ENCODE measurements around the gene FIGN.

FIGN gene

DNA sequence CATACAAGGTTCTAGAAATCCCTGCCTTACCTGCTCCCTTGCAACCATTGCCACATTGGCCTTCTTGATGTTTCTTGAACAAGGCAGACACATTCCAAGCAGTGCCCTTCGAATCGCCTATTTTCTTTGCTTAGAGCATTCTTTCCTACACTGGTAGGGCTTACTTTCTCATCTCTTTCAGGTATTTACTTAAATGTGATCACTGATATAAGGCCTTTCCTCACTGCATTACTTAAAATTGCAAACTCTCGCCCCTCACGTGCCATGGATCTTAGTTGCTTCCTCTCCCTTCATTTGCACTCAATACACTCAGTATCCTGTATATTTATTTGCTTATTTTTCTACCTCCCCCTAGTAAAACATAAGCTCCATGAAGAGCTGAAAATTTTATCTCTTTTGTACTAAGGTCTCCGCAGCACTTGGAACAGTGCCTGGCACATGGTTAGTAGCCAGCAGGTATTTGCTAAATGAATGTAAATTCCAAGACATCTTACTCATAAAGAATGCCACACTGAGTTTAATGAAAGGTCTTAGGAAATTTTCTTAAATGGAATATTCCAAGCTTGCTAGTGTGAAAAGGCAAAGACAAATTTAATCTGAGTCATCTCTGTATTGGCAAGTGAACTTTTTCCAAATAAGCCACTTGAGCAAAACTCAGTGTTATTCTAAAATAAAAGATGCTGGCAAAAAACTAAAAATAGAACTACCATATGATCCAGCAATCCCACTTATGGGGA, 42.4 kb upstream of the FIGN start:
- Histone ChIP-seq H3K79me2 (ENCODE audit: low read length) (no peaks in the 10 kb centered on the region), H3K27me3 (ENCODE audit: low read depth, low read length) (no peaks in the 10 kb centered on the region), H3K4me1 (ENCODE audit: low read length) (no peaks in the 10 kb centered on the region), H3K4me2 (ENCODE audit: low read length) (no peak overlapping the region), H3K27ac (ENCODE audit: low read length) (no peak overlapping the region), H3K36me3 (replicated peaks; ENCODE audit: low read depth, low read length) (no peaks in the 10 kb centered on the region), H4K20me1 (ENCODE audit: insufficient read depth, low read length) (no peaks in the 10 kb centered on the region), H3K9ac (ENCODE audit: low read length) (no peak overlapping the region), H3K9me3 (ENCODE audit: insufficient read depth, low read length) (no peaks in the 10 kb centered on the region), H2AFZ (ENCODE audit: low read depth, low read length) (no peak overlapping the region), H3K4me3 (ENCODE audit: low read length) (no peak overlapping the region)
- TF ChIP-seq, protein P1, sequence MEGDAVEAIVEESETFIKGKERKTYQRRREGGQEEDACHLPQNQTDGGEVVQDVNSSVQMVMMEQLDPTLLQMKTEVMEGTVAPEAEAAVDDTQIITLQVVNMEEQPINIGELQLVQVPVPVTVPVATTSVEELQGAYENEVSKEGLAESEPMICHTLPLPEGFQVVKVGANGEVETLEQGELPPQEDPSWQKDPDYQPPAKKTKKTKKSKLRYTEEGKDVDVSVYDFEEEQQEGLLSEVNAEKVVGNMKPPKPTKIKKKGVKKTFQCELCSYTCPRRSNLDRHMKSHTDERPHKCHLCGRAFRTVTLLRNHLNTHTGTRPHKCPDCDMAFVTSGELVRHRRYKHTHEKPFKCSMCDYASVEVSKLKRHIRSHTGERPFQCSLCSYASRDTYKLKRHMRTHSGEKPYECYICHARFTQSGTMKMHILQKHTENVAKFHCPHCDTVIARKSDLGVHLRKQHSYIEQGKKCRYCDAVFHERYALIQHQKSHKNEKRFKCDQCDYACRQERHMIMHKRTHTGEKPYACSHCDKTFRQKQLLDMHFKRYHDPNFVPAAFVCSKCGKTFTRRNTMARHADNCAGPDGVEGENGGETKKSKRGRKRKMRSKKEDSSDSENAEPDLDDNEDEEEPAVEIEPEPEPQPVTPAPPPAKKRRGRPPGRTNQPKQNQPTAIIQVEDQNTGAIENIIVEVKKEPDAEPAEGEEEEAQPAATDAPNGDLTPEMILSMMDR (IDR thresholded peaks at IDR 0.05; ENCODE audit: low read depth, low read length) = no peak
- no peak for TF ChIP-seq EZH2phosphoT487 (IDR thresholded peaks at IDR 0.05; ENCODE audit: low read depth)

DNA sequence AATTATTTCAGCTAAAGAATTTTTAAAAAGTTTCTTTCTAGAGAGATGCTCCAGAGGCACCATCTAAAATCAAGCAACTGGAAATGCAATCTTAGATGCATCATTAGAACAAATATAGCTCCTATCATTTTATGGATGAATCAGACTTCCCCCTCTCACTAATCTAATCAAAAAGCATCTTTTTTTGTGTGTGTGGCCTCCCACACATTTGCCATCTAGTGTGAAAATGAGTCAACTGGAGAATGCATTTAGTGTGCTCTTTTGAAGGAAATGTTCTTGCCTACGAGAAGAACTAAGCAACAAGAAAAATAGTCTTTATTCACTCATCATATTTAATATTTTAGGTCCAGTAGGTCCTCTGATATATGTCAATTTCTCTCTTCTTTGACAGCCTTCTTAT, 39.5 kb upstream of the FIGN start:
- no peak overlapping the region for H3K27ac ChIP-seq (ENCODE audit: low read length)
- no peak for TF ChIP-seq EZH2phosphoT487 (IDR thresholded peaks at IDR 0.05; ENCODE audit: low read depth)
- TF ChIP-seq, protein P1 (IDR thresholded peaks at IDR 0.05; ENCODE audit: low read depth, low read length) = no peak
- no peaks in the 10 kb centered on the region for H3K4me1 ChIP-seq (ENCODE audit: low read length)
- H2AFZ ChIP-seq (ENCODE audit: low read depth, low read length) = no peak overlapping the region
- no peaks in the 10 kb centered on the region for H3K27me3 ChIP-seq (ENCODE audit: low read depth, low read length)
- no peak overlapping the region for H3K9ac ChIP-seq (ENCODE audit: low read length)
- H3K9me3 ChIP-seq (ENCODE audit: insufficient read depth, low read length) = no peaks in the 10 kb centered on the region
- H3K4me3 ChIP-seq (ENCODE audit: low read length) = no peak overlapping the region
- H4K20me1 ChIP-seq (ENCODE audit: insufficient read depth, low read length) = no peaks in the 10 kb centered on the region
- no peak overlapping the region for H3K4me2 ChIP-seq (ENCODE audit: low read length)
- H3K79me2 ChIP-seq (ENCODE audit: low read length) = no peaks in the 10 kb centered on the region
- no peaks in the 10 kb centered on the region for H3K36me3 ChIP-seq (replicated peaks; ENCODE audit: low read depth, low read length)

DNA sequence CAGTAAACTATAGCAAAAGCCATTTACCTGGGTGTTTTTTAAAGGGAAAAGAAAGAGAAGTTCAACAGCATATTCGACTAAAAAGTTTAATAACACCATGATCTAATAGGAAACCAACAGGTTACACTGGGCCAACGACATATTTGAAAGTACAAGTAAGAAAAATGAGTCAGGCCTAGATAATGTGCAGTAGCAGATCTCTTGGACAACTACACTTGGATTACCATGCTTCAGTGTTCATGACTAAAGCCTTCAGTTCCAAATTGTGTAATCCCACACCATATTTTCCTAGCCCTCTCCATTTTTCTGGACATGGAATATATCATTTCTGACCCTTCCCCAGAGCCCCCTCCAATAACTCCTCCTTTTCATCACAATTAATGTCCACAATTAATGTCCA, 39.1 kb upstream of the FIGN start:
- no peak overlapping the region for H3K4me3 ChIP-seq (ENCODE audit: low read length)
- no peak for TF ChIP-seq EZH2phosphoT487 (IDR thresholded peaks at IDR 0.05; ENCODE audit: low read depth)
- TF ChIP-seq, protein P1 (IDR thresholded peaks at IDR 0.05; ENCODE audit: low read depth, low read length) = no peak
- no peaks in the 10 kb centered on the region for H3K36me3 ChIP-seq (replicated peaks; ENCODE audit: low read depth, low read length)
- H3K27me3 ChIP-seq (ENCODE audit: low read depth, low read length) = no peaks in the 10 kb centered on the region
- no peaks in the 10 kb centered on the region for H3K9me3 ChIP-seq (ENCODE audit: insufficient read depth, low read length)
- H3K79me2 ChIP-seq (ENCODE audit: low read length) = no peaks in the 10 kb centered on the region
- no peak overlapping the region for H2AFZ ChIP-seq (ENCODE audit: low read depth, low read length)
- H3K9ac ChIP-seq (ENCODE audit: low read length) = no peak overlapping the region
- no peak overlapping the region for H3K27ac ChIP-seq (ENCODE audit: low read length)
- no peaks in the 10 kb centered on the region for H4K20me1 ChIP-seq (ENCODE audit: insufficient read depth, low read length)
- no peaks in the 10 kb centered on the region for H3K4me1 ChIP-seq (ENCODE audit: low read length)
- H3K4me2 ChIP-seq (ENCODE audit: low read length) = no peak overlapping the region

DNA sequence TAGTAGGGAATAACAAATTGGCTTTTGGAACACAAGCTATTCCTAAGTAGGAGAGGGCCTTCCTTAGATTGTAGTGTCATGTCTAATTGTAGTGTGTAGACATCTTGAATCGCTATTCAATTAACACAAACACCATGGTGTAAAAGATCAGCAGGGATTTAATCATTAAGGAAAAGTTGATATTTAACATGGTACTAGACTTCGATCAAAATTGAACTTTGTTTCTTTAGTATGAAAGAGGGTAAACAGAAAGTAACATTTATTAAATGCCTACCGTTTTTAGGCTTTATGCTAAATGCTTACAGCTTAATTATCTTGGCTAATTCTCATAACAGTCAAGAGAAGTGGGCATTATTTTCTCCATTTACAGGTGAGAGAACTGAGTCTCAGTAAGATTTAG, 37.5 kb upstream of the FIGN start:
- H3K27ac ChIP-seq (ENCODE audit: low read length) = no peak overlapping the region
- no peaks in the 10 kb centered on the region for H3K4me1 ChIP-seq (ENCODE audit: low read length)
- H4K20me1 ChIP-seq (ENCODE audit: insufficient read depth, low read length) = no peaks in the 10 kb centered on the region
- no peak for TF ChIP-seq EZH2phosphoT487 (IDR thresholded peaks at IDR 0.05; ENCODE audit: low read depth)
- TF ChIP-seq, protein P1 (IDR thresholded peaks at IDR 0.05; ENCODE audit: low read depth, low read length) = no peak
- no peak overlapping the region for H2AFZ ChIP-seq (ENCODE audit: low read depth, low read length)
- H3K36me3 ChIP-seq (replicated peaks; ENCODE audit: low read depth, low read length) = no peaks in the 10 kb centered on the region
- no peaks in the 10 kb centered on the region for H3K27me3 ChIP-seq (ENCODE audit: low read depth, low read length)
- H3K4me3 ChIP-seq (ENCODE audit: low read length) = no peak overlapping the region
- no peak overlapping the region for H3K9ac ChIP-seq (ENCODE audit: low read length)
- no peak overlapping the region for H3K4me2 ChIP-seq (ENCODE audit: low read length)
- no peaks in the 10 kb centered on the region for H3K79me2 ChIP-seq (ENCODE audit: low read length)
- no peaks in the 10 kb centered on the region for H3K9me3 ChIP-seq (ENCODE audit: insufficient read depth, low read length)
